Stimulated activated naive B cell treated with anti-CD40 and anti-IgM and Interleukin-4, amounts not matched to agents 10 μg/mL and 1 μg/mL and 100 μg/mL, for 72 hours (primary cell): Measurements from ENCODE around the gene RNF145.
"Not testable (repeated sequence)": the region's sequence is repeated elsewhere in the genome, so short reads cannot be mapped to it uniquely, and the experiment has no call there.

Source experiments
- ATAC-seq, 2 donors: fragments of 150-1000 bp; cut with Tn5 transposase; replicated peaks; 2 replicates each; pipeline ENCODE4 v1.10.0; 2021; ENCODE audit warnings: moderate library complexity in 1 of 2
- DNase-seq: peaks from one replicate; pipeline ENCODE4 v3.0.0; 2021
- H3K27ac Mint-ChIP-seq: one replicate; pipeline ENCODE4 v1.8.0; 2022; ENCODE audit warnings: mild to moderate bottlenecking, mixed read lengths
- H3K27me3 Mint-ChIP-seq, 2 donors: one replicate each; pipeline ENCODE4 v1.8.0; 2022; ENCODE audit warnings: mixed read lengths in 2 of 2
- H3K36me3 Mint-ChIP-seq, 2 donors: one replicate each; pipeline ENCODE4 v1.8.0; 2022; ENCODE audit warnings: mixed read lengths in 2 of 2, mild to moderate bottlenecking in 1 of 2
- H3K4me1 Mint-ChIP-seq, 2 donors: one replicate each; pipeline ENCODE4 v1.8.0; 2022; ENCODE audit warnings: mixed read lengths in 2 of 2, mild to moderate bottlenecking in 1 of 2
- H3K4me3 Mint-ChIP-seq, 2 donors: one replicate each; pipeline ENCODE4 v1.8.0; 2022; ENCODE audit warnings: mild to moderate bottlenecking in 2 of 2, mixed read lengths in 2 of 2, moderate library complexity in 1 of 2
- H3K9me3 Mint-ChIP-seq, 2 donors: one replicate each; pipeline ENCODE4 v1.8.0; 2022; ENCODE audit warnings: mixed read lengths in 2 of 2, mild to moderate bottlenecking in 1 of 2

The RNF145 gene

GRCh38 chr5:159147976-159148375 lies 61.4 kb downstream of the RNF145 start:
- no peaks in the 10 kb centered on the region for H3K4me1 Mint-ChIP-seq
- no peaks in the 10 kb centered on the region for H3K36me3 Mint-ChIP-seq
- no peak overlapping the region for H3K4me3 Mint-ChIP-seq
- no peak overlapping the region for H3K27ac Mint-ChIP-seq
- DNase-seq (no peak), ATAC-seq (no peak)
- H3K9me3 Mint-ChIP-seq: peaks cover 0 to 3% of the 10 kb centered on the region in 2 donors
- H3K27me3 Mint-ChIP-seq: peaks cover 0 to 7% of the 10 kb centered on the region in 2 donors

GRCh38 chr5:159146839-159147238 lies 62.5 kb downstream of the RNF145 start:
- Mint-ChIP-seq H3K27me3 (peaks cover 8 to 16% of the 10 kb centered on the region in 2 donors), H3K9me3 (peaks cover 0 to 3% of the 10 kb centered on the region in 2 donors), H3K27ac (no peak overlapping the region), H3K36me3 (no peaks in the 10 kb centered on the region), H3K4me1 (no peaks in the 10 kb centered on the region), H3K4me3 (no peak overlapping the region)
- DNase-seq (no peak), ATAC-seq (no peak)

DNA sequence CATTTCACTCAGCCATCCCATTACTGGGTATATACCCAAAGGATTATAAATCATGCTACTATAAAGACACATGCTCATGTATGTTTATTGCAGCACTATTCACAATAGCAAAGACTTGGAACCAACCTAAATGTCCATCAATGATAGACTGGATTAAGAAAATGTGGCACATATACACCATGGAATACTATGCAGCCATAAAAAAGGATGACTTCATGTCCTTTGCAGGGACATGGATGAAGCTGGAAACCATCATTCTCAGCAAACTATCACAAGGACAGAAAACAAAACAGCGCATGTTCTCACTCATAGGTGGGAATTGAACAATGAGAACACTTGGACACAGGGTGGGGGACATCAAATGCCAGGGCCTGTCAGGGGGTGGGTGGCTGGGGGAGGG lies 64.2 kb downstream of the RNF145 start:
- not testable (repeated sequence) for H3K36me3 Mint-ChIP-seq, H3K27ac Mint-ChIP-seq, H3K9me3 Mint-ChIP-seq, H3K4me1 Mint-ChIP-seq, H3K4me3 Mint-ChIP-seq, ATAC-seq, DNase-seq
- H3K27me3 Mint-ChIP-seq: peaks cover 8 to 16% of the 10 kb centered on the region in 2 donors

GRCh38 chr5:159139802-159140201 lies 69.6 kb downstream of the RNF145 start:
- no peak overlapping the region for H3K27ac Mint-ChIP-seq
- H3K9me3 Mint-ChIP-seq: peaks cover 0 to 3% of the 10 kb centered on the region in 2 donors
- ATAC-seq (no peak), DNase-seq (no peak)
- H3K4me1 Mint-ChIP-seq: no peaks in the 10 kb centered on the region
- peaks cover 15 to 19% of the 10 kb centered on the region in 2 donors for H3K27me3 Mint-ChIP-seq
- H3K4me3 Mint-ChIP-seq: no peak overlapping the region
- H3K36me3 Mint-ChIP-seq: no peaks in the 10 kb centered on the region

- no peak for ATAC-seq
- no peaks in the 10 kb centered on the region for H3K36me3 Mint-ChIP-seq
- peaks cover 5 to 7% of the 10 kb centered on the region in 2 donors for H3K27me3 Mint-ChIP-seq
- H3K4me1 Mint-ChIP-seq: no peaks in the 10 kb centered on the region
- H3K4me3 Mint-ChIP-seq: no peak overlapping the region
- DNase-seq: no peak
- H3K27ac Mint-ChIP-seq: no peak overlapping the region
- no peaks in the 10 kb centered on the region for H3K9me3 Mint-ChIP-seq
Measured at GRCh38 chr5:159135896-159136531, 73.3 kb downstream of the RNF145 start.

- Mint-ChIP-seq H3K36me3 (no peaks in the 10 kb centered on the region), H3K4me3 (no peak overlapping the region), H3K27me3 (no peaks in the 10 kb centered on the region), H3K9me3 (no peaks in the 10 kb centered on the region), H3K27ac (no peak overlapping the region), H3K4me1 (no peaks in the 10 kb centered on the region)
- ATAC-seq: peak; percentile 83 to 87
- DNase-seq: peak; percentile 10
Measured at GRCh38 chr5:159133041-159133741, 76.2 kb downstream of the RNF145 start.

DNA sequence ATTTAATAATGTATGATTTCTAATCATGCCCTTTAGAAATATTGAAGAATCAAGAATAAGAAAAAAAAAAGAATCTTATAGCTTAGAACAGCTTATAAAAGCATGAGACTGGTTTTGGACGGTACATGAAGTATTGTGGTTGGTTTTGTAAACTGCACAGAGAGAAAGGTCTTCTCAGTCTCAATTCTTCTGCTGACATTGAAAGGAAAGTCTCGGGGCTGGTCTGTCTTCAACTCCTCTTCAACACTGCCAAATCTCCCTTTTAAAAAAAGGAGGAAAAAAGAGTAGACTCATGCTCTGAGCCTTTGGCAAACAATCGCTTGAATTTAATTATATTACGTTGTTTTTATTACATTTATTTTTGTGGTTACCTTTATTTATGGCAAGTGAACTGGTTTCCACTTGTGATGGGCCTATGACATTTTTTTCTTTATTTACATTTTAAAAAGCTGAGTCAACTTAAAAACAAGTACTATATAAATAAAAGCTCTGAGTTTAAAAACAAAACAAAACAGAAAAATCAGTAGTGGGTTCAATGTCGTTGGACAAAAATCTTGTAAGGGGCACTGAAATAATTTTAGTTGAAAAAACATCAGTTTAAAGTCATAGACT lies 76.8 kb downstream of the RNF145 start:
- no peak overlapping the region for H3K4me3 Mint-ChIP-seq
- H3K9me3 Mint-ChIP-seq: no peaks in the 10 kb centered on the region
- ATAC-seq (no peak), DNase-seq (no peak)
- no peak overlapping the region for H3K27ac Mint-ChIP-seq
- no peaks in the 10 kb centered on the region for H3K27me3 Mint-ChIP-seq
- no peaks in the 10 kb centered on the region for H3K36me3 Mint-ChIP-seq
- H3K4me1 Mint-ChIP-seq: no peaks in the 10 kb centered on the region

GRCh38 chr5:159131951-159132350 lies 77.4 kb downstream of the RNF145 start:
- DNase-seq: no peak
- no peak overlapping the region for H3K27ac Mint-ChIP-seq
- no peaks in the 10 kb centered on the region for H3K9me3 Mint-ChIP-seq

GRCh38 chr5:159130871-159131270 lies 78.5 kb downstream of the RNF145 start:
- Mint-ChIP-seq H3K9me3 (peaks cover 0 to 2% of the 10 kb centered on the region in 2 donors), H3K4me1 (no peaks in the 10 kb centered on the region), H3K4me3 (no peak overlapping the region), H3K27ac (no peak overlapping the region), H3K27me3 (no peaks in the 10 kb centered on the region), H3K36me3 (peaks cover 1 to 6% of the 10 kb centered on the region in 2 donors)
- ATAC-seq (no peak), DNase-seq (no peak)

More at GRCh38 chr5:159131951-159132350, 77.4 kb downstream of the RNF145 start:
- H3K4me1 Mint-ChIP-seq: no peaks in the 10 kb centered on the region
- H3K4me3 Mint-ChIP-seq: no peak overlapping the region
- no peaks in the 10 kb centered on the region for H3K27me3 Mint-ChIP-seq
- H3K36me3 Mint-ChIP-seq: peaks cover 0 to 1% of the 10 kb centered on the region in 2 donors
- ATAC-seq: no peak

DNA sequence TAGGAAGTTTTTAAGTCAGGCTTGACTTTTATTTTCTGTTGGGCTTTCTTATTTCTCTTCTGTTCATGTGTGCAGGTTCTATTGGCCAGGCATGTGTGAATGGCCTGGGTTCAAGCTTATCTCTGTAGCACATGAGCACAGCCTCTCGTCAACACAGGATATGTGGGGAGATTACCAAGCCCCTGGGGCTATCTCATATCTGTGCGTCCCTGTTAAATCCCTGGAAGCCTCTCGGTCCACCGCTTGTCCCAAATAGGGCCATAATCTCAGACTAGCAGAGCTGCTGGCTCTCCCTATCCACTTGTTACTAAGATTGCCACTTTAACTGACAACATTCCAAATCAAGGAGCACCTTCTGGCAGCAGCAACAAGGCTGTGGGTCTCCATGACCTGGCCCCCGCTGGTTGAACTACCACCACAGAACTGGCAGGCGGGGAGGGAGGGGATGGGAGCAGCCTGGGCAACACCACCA lies 81.2 kb downstream of the RNF145 start:
- Mint-ChIP-seq H3K36me3 (peaks cover 5 to 11% of the 10 kb centered on the region in 2 donors), H3K27ac (no peak overlapping the region), H3K27me3 (no peaks in the 10 kb centered on the region), H3K4me1 (peaks cover 0 to 2% of the 10 kb centered on the region in 2 donors), H3K4me3 (no peak overlapping the region), H3K9me3 (peaks cover 8% of the 10 kb centered on the region in 2 donors)
- ATAC-seq: no peak
- no peak for DNase-seq

GRCh38 chr5:159123700-159124099 lies 85.7 kb downstream of the RNF145 start:
- Mint-ChIP-seq H3K4me3 (no peak overlapping the region), H3K36me3 (peaks cover 5 to 11% of the 10 kb centered on the region in 2 donors), H3K27ac (no peak overlapping the region), H3K27me3 (no peaks in the 10 kb centered on the region), H3K9me3 (peaks cover 8 to 11% of the 10 kb centered on the region in 2 donors), H3K4me1 (peaks cover 8 to 10% of the 10 kb centered on the region in 2 donors)
- ATAC-seq: no peak
- DNase-seq: no peak

- no peaks in the 10 kb centered on the region for H3K27me3 Mint-ChIP-seq
- no peak overlapping the region for H3K27ac Mint-ChIP-seq
- no peak overlapping the region for H3K4me3 Mint-ChIP-seq
- DNase-seq (no peak), ATAC-seq (no peak)
- H3K4me1 Mint-ChIP-seq: peaks cover 8 to 10% of the 10 kb centered on the region in 2 donors
- H3K9me3 Mint-ChIP-seq: peaks cover 8 to 11% of the 10 kb centered on the region in 2 donors
- peaks cover 5 to 11% of the 10 kb centered on the region in 2 donors for H3K36me3 Mint-ChIP-seq
Measured at GRCh38 chr5:159123189-159123588, 86.2 kb downstream of the RNF145 start.

DNA sequence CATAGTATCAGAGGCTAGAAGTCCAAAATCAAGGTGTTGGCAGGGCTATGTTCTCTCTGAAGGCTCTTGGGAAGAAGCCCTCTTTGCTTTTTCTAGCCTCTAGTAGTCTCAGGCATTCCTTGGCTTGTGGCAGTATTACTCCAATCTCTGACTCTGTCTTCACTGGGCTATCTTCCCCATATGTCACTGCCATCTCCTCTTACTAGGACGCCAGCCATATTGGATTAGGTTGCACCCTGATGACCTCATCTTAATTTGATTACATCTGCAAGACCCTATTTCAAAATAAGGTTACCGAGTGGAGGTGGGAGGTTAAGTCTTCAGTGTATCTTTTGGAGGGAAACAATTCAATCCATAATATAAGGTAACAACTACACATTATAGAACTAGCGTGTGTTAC lies 88.3 kb downstream of the RNF145 start:
- ATAC-seq (no peak), DNase-seq (no peak)
- Mint-ChIP-seq H3K4me3 (no peak overlapping the region), H3K36me3 (peaks cover 4 to 5% of the 10 kb centered on the region in 2 donors), H3K27me3 (no peaks in the 10 kb centered on the region), H3K9me3 (peaks cover 8 to 11% of the 10 kb centered on the region in 2 donors), H3K4me1 (peaks cover 8 to 10% of the 10 kb centered on the region in 2 donors), H3K27ac (no peak overlapping the region)

- ATAC-seq: no peak
- H3K4me3 Mint-ChIP-seq: peak overlapping the region; percentile 44 to 50
Measured at GRCh38 chr5:159120446-159120845, 88.9 kb downstream of the RNF145 start.

More at GRCh38 chr5:159120446-159120845, 88.9 kb downstream of the RNF145 start:
- Mint-ChIP-seq H3K9me3 (peaks cover 4 to 5% of the 10 kb centered on the region in 2 donors), H3K36me3 (peaks cover 0 to under 1% of the 10 kb centered on the region in 2 donors), H3K27ac (peak overlapping the region; percentile 60), H3K27me3 (no peaks in the 10 kb centered on the region), H3K4me1 (peaks cover 8 to 10% of the 10 kb centered on the region in 2 donors)
- no peak for DNase-seq
